Fibroblast of peridontal ligament (primary cell): ENCODE data around the gene IFITM10.

Source experiments
- DNase-seq: peaks from one replicate; pipeline ENCODE4 v3.0.0-alpha.2; 2010; ENCODE audit errors: extremely low read depth

The IFITM10 gene

GRCh38 chr11:1763796-1764661 lies 13.6 kb upstream of the IFITM10 start, which contains the start of gene CTSD:
CTSD (minus strand) TSS chr11:1763927; CDS start chr11:1763859, 68 bp downstream.
- DNase-seq, result peak; percentile 64

- no peak for DNase-seq
Measured at GRCh38 chr11:1763336-1763795, 13.0 kb upstream of the IFITM10 start.

GRCh38 chr11:1762537-1763302 lies 12.3 kb upstream of the IFITM10 start:
- DNase-seq, result no peak

- DNase-seq, result no peak
Measured at GRCh38 chr11:1761857-1762536, 11.6 kb upstream of the IFITM10 start.

- no peak for DNase-seq
Measured at GRCh38 chr11:1761110-1761856, 10.9 kb upstream of the IFITM10 start.

- DNase-seq, result no peak
Measured at GRCh38 chr11:1760351-1761109, 10.1 kb upstream of the IFITM10 start.

- no peak for DNase-seq
Measured at GRCh38 chr11:1759851-1760220, 9.4 kb upstream of the IFITM10 start.

GRCh38 chr11:1759151-1759850 lies 8.9 kb upstream of the IFITM10 start:
- DNase-seq, result no peak

- no peak for DNase-seq
Measured at GRCh38 chr11:1758611-1759150, 8.3 kb upstream of the IFITM10 start.

GRCh38 chr11:1757861-1758610 lies 7.6 kb upstream of the IFITM10 start:
- no peak for DNase-seq

GRCh38 chr11:1756791-1757771 lies 6.7 kb upstream of the IFITM10 start:
- no peak for DNase-seq

- no peak for DNase-seq
Measured at GRCh38 chr11:1755692-1756561, 5.5 kb upstream of the IFITM10 start.

GRCh38 chr11:1755344-1755691 lies 4.9 kb upstream of the IFITM10 start:
- no peak for DNase-seq

- no peak for DNase-seq
Measured at GRCh38 chr11:1754376-1755150, 4.2 kb upstream of the IFITM10 start.

- no peak for DNase-seq
Measured at GRCh38 chr11:1753929-1754305, 3.5 kb upstream of the IFITM10 start.

GRCh38 chr11:1753229-1753928 lies 3.0 kb upstream of the IFITM10 start:
- DNase-seq, result no peak
